ENCODE data around the gene TSPAN1. TPM values are rescaled to one million over a fixed set of nuclear protein-coding genes. Genes with fewer than 3 reads are reported as not detected.

TSPAN1 gene
- total RNA-seq, 1 donor from 2014 or later: 0.63 TPM

DNA sequence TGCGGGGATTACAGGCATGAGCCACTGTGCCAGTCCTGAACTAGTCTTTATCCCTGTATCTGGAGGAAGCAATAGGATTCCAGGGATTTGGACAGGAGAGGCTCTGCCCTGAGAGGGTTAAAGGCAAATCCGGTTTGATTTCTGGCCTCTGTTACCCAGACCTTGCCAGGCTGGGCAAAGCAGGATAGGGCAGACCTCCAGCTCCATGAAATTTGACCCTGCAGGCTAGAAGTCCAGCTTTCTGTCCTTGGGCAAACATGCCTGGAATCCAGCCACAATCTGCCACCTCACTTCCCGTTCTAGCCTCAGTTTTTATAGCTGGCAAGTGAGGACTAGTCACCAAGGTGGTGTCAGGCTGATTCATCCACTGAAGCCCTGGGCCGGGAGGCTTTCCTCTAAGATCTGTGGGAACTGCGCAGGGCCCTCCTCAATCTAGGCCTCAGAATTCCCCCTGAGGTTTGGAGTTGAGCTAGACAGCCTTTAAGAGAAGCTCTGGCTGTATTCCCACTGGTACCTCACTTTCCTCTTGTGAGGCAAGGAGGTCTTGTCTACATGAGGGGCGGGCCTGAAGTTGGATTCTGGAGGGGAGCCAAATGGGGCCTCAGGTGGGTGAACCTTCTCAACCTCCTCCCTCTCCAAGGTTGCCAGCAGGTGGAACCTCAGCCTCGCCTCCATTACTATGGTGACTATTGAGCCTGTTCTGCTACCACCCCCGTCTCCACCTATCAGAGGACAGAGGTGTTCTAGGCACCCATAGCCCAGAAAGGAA is 8.4 kb downstream of the TSPAN1 start:
- Mint-ChIP-seq H3K27me3 (ENCODE audit: low read depth) (no peaks in the 10 kb centered on the region), H3K4me3 (no peak overlapping the region)
- no peak for DNase-seq (ENCODE audit: low spot score in 2 of 2, unreplicated experiment in 2 of 2)

DNA sequence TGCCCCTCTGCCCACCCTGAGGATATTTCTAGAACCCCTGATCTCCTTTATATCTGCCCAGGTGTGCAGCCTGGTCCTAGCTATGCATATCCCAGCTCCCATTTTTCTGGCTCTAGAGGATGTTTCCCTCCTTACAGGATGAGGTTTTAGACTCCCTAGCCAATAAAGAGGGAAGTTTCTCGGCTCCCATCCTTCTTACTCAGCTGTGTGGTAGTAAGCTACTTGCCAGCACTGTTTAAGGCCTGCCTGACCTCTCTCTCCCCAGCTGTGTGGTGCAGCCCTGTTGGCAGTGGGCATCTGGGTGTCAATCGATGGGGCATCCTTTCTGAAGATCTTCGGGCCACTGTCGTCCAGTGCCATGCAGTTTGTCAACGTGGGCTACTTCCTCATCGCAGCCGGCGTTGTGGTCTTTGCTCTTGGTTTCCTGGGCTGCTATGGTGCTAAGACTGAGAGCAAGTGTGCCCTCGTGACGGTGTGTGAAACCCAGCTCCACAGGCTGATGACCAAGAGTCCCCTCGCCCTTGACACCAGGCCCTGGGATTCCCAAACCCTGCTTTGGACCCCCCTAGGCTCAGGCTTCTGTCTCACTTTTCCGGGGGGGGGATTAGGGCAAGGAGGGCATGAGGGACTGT is 9.2 kb downstream of the TSPAN1 start:
- H3K9me3 Mint-ChIP-seq: no peaks in the 10 kb centered on the region
- DNase-seq (ENCODE audit: low spot score in 2 of 2, unreplicated experiment in 2 of 2): no peak
- no peak overlapping the region for H3K4me3 Mint-ChIP-seq
- H3K27me3 Mint-ChIP-seq (ENCODE audit: low read depth): no peaks in the 10 kb centered on the region
- peak overlapping the region; percentile 74 for H3K27ac Mint-ChIP-seq
- H3K36me3 Mint-ChIP-seq: peaks cover 7% of the 10 kb centered on the region
- H3K4me1 Mint-ChIP-seq: peaks cover 21% of the 10 kb centered on the region
- TF ChIP-seq, protein P1, sequence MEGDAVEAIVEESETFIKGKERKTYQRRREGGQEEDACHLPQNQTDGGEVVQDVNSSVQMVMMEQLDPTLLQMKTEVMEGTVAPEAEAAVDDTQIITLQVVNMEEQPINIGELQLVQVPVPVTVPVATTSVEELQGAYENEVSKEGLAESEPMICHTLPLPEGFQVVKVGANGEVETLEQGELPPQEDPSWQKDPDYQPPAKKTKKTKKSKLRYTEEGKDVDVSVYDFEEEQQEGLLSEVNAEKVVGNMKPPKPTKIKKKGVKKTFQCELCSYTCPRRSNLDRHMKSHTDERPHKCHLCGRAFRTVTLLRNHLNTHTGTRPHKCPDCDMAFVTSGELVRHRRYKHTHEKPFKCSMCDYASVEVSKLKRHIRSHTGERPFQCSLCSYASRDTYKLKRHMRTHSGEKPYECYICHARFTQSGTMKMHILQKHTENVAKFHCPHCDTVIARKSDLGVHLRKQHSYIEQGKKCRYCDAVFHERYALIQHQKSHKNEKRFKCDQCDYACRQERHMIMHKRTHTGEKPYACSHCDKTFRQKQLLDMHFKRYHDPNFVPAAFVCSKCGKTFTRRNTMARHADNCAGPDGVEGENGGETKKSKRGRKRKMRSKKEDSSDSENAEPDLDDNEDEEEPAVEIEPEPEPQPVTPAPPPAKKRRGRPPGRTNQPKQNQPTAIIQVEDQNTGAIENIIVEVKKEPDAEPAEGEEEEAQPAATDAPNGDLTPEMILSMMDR (IDR thresholded peaks at IDR 0.05; ENCODE audit: unreplicated experiment): no peak

More for the DNA sequence above, 8.4 kb downstream of the TSPAN1 start:
- Mint-ChIP-seq H3K9me3 (no peaks in the 10 kb centered on the region), H3K27ac (peak overlapping the region; percentile 74), H3K4me1 (peaks cover 21% of the 10 kb centered on the region), H3K36me3 (peaks cover 5% of the 10 kb centered on the region)
- TF ChIP-seq, protein P1 (IDR thresholded peaks at IDR 0.05; ENCODE audit: unreplicated experiment): no peak

DNA sequence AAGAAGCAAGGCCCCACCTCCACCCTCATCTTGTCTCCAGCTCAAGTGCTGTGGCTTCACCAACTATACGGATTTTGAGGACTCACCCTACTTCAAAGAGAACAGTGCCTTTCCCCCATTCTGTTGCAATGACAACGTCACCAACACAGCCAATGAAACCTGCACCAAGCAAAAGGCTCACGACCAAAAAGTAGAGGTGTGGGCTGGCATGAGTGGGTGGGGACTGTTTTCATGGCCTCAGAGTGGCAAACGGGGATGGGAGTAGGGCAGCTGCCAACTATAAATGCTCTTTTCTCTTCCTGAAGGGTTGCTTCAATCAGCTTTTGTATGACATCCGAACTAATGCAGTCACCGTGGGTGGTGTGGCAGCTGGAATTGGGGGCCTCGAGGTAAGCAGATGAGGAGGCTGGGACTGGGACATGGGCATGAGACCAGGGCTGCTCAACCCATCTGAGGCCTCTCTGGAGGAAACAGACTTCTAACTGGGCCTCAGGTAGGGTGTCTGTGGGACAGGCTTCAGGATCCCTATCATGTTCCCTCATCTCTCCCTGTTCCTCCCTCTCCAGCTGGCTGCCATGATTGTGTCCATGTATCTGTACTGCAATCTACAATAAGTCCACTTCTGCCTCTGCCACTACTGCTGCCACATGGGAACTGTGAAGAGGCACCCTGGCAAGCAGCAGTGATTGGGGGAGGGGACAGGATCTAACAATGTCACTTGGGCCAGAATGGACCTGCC is 10.2 kb downstream of the TSPAN1 start:
- Mint-ChIP-seq H3K27ac (no peak overlapping the region), H3K27me3 (ENCODE audit: low read depth) (no peaks in the 10 kb centered on the region)

DNA sequence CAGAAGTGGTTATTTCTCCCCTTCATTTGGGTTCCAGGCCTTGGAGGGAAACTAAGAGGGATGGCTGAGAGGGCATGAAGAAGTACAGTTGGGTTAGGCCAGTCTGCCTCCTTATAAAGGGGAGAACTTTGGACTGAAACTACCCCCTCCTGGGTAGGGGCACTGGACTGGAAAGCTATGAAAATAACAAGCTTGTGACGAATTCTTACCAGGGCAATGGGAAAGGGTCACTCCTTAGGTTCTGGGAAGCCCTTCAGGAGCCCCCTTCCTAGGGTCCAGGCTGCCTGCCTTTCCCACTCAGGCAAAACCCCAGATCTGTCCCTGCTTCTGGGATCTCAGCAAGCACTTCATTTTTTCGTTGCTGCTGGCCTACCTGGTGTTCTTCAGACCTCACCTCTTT is 11.2 kb downstream of the TSPAN1 start:
- Mint-ChIP-seq H3K27me3 (ENCODE audit: low read depth) (no peaks in the 10 kb centered on the region), H3K4me3 (no peak overlapping the region), H3K27ac (no peak overlapping the region), H3K9me3 (no peaks in the 10 kb centered on the region), H3K4me1 (peaks cover 21% of the 10 kb centered on the region), H3K36me3 (peaks cover 13% of the 10 kb centered on the region)
- TF ChIP-seq, protein P1 (IDR thresholded peaks at IDR 0.05; ENCODE audit: unreplicated experiment): no peak
- no peak for DNase-seq (ENCODE audit: low spot score in 2 of 2, unreplicated experiment in 2 of 2)

More for the DNA sequence above, 10.2 kb downstream of the TSPAN1 start:
- H3K4me3 Mint-ChIP-seq: no peak overlapping the region
- peaks cover 21% of the 10 kb centered on the region for H3K4me1 Mint-ChIP-seq
- peaks cover 13% of the 10 kb centered on the region for H3K36me3 Mint-ChIP-seq
- no peaks in the 10 kb centered on the region for H3K9me3 Mint-ChIP-seq
- DNase-seq (ENCODE audit: low spot score in 2 of 2, unreplicated experiment in 2 of 2): no peak
- TF ChIP-seq, protein P1 (IDR thresholded peaks at IDR 0.05; ENCODE audit: unreplicated experiment): no peak

DNA sequence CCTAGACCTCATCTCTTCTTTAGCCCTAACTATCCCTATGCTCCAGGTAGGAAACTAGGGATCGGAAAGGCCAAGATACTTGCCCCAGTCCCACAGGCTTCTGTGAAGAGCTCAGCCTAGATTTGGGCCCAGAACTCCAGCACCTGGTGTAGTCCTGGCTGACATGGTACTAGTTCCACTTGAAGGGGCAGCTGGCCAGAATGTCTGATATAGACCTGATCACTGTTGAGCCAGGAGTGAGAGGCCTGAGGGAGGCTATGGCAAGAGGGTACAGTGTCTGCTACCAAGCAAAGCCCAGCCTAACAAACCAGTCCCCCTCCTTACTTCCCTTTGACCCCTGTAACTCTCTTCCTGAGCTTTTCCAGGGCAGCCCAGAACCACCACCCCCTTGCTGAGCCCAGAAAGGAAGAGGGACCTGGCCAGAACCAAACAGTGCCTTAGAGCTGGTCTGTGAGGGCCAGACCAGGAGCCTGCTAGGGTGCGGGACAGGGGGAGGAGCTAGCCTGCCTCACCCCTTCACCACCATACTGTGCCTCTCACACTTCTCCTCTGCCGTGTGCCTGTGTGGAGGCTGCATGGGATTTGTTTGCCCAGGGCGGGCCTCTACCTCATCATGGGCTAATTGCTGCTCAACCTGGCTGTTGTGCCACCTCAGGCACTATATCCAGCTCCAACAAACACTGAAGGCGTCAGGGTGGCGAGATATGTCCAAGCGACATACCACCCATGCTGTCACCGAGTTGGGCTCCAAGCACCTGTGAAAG is 12.4 kb downstream of the TSPAN1 start:
- Mint-ChIP-seq H3K4me1 (peaks cover 14% of the 10 kb centered on the region), H3K9me3 (no peaks in the 10 kb centered on the region), H3K27me3 (ENCODE audit: low read depth) (no peaks in the 10 kb centered on the region), H3K27ac (no peak overlapping the region), H3K4me3 (no peak overlapping the region), H3K36me3 (peaks cover 15% of the 10 kb centered on the region)
- DNase-seq (ENCODE audit: low spot score in 2 of 2, unreplicated experiment in 2 of 2): no peak
- TF ChIP-seq, protein P1 (IDR thresholded peaks at IDR 0.05; ENCODE audit: unreplicated experiment): no peak
